ENCODE measurements around the gene ZNF780A. TPM values are rescaled to one million over a fixed set of nuclear protein-coding genes. Genes with fewer than 3 reads are reported as not detected.
"Not testable (repeated sequence)": the region's sequence is repeated elsewhere in the genome, so short reads cannot be mapped to it uniquely, and the experiment has no call there.

ZNF780A gene
- total and polyA plus RNA-seq, 2 experiments from 2014 or later, result 3.9 to 7.2 TPM

DNA sequence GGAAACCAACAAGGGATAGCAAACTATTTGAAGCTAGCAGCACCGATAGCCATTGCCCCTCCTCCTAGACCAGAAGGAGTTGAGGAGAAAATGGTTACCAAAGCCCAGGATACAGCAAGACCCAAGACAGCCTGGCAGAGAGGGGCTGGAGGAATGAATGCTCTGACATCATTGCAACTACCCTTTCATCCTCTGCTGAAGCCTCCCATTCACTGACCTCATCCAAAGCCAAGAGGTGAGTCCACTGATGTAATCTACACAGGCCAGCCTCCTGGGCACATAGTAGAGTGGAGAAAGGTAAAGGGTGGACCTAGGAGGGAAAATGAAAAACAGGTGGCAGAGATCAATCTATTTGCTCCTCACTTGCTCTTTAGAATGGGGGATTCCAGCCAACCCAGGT, 42.7 kb upstream of the ZNF780A start:
- no peaks in the 10 kb centered on the region for H3K4me1 ChIP-seq (ENCODE audit: insufficient read depth)
- no peaks in the 10 kb centered on the region for H3F3A ChIP-seq (ENCODE audit: insufficient read depth)
- H3K79me2 ChIP-seq (ENCODE audit: insufficient read depth), result no peaks in the 10 kb centered on the region
- H3K9me2 ChIP-seq (ENCODE audit: insufficient read depth), result no peaks in the 10 kb centered on the region
- peaks cover 25% of the 10 kb centered on the region for H3K27me3 ChIP-seq (replicated peaks; ENCODE audit: insufficient read depth)
- H3K4me3 ChIP-seq, result no peak overlapping the region
- no peaks in the 10 kb centered on the region for H3K36me3 ChIP-seq (ENCODE audit: low read depth)
- no peak overlapping the region for H2AFZ ChIP-seq
- H3K27ac ChIP-seq, result no peak overlapping the region
- H3K4me2 ChIP-seq (ENCODE audit: unreplicated experiment), result no peak overlapping the region
- 38 to 47% methylated on average over 1 of the region's 1 CpG for WGBS, 2 experiments (ENCODE audit: low coverage in 1 of 2, low lambda C conversion rate in 2 of 2, missing lambda C conversion rate in 2 of 2)
- DNase-seq, result no peak
- H3K9ac ChIP-seq, result no peak overlapping the region
- H4K20me1 ChIP-seq (ENCODE audit: insufficient read depth), result no peaks in the 10 kb centered on the region
- in situ Hi-C loops (cut with MboI), result no loop called here
- TF ChIP-seq EZH2 (IDR thresholded peaks at IDR 0.05; ENCODE audit: insufficient read depth, poor library complexity, severe bottlenecking) (no peak), EZH2phosphoT487 (IDR thresholded peaks at IDR 0.05; ENCODE audit: insufficient read depth, low read depth) (no peak)
- no peaks in the 10 kb centered on the region for H3K9me3 ChIP-seq (ENCODE audit: low read depth)

GRCh38 chr19:40130013-40130412, 39.3 kb upstream of the ZNF780A start:
- Histone ChIP-seq H3K9ac (no peak overlapping the region), H3K9me3 (ENCODE audit: low read depth) (no peaks in the 10 kb centered on the region), H3K36me3 (ENCODE audit: low read depth) (no peaks in the 10 kb centered on the region), H3K4me2 (ENCODE audit: unreplicated experiment) (no peak overlapping the region), H3K4me1 (ENCODE audit: insufficient read depth) (no peaks in the 10 kb centered on the region), H3K4me3 (no peak overlapping the region), H3K79me2 (ENCODE audit: insufficient read depth) (no peaks in the 10 kb centered on the region), H3K27me3 (replicated peaks; ENCODE audit: insufficient read depth) (peaks cover 13% of the 10 kb centered on the region; the same call in 1 of the 2 replicates), H3K27ac (no peak overlapping the region), H3F3A (ENCODE audit: insufficient read depth) (no peaks in the 10 kb centered on the region), H2AFZ (no peak overlapping the region), H3K9me2 (ENCODE audit: insufficient read depth) (no peaks in the 10 kb centered on the region), H4K20me1 (ENCODE audit: insufficient read depth) (no peaks in the 10 kb centered on the region)
- TF ChIP-seq EZH2 (IDR thresholded peaks at IDR 0.05; ENCODE audit: insufficient read depth, poor library complexity, severe bottlenecking) (no peak), EZH2phosphoT487 (IDR thresholded peaks at IDR 0.05; ENCODE audit: insufficient read depth, low read depth) (no peak)
- in situ Hi-C loops (cut with MboI), result no loop called here
- DNase-seq, result no peak

GRCh38 chr19:40129425-40129824, 38.7 kb upstream of the ZNF780A start:
- H3F3A ChIP-seq (ENCODE audit: insufficient read depth), result no peaks in the 10 kb centered on the region
- WGBS, 2 experiments (ENCODE audit: low coverage in 1 of 2, low lambda C conversion rate in 2 of 2, missing lambda C conversion rate in 2 of 2), result 9 to 15% methylated on average over 3 of the region's 3 CpGs

GRCh38 chr19:40128991-40129390, 38.2 kb upstream of the ZNF780A start:
- Histone ChIP-seq H3K4me1 (ENCODE audit: insufficient read depth) (no peaks in the 10 kb centered on the region), H3K4me2 (ENCODE audit: unreplicated experiment) (no peak overlapping the region), H3K27me3 (replicated peaks; ENCODE audit: insufficient read depth) (peaks cover 8% of the 10 kb centered on the region; the same call in 1 of the 2 replicates), H2AFZ (no peak overlapping the region), H3K9ac (no peak overlapping the region), H3K4me3 (no peak overlapping the region), H3F3A (ENCODE audit: insufficient read depth) (no peaks in the 10 kb centered on the region), H3K9me3 (ENCODE audit: low read depth) (no peaks in the 10 kb centered on the region), H4K20me1 (ENCODE audit: insufficient read depth) (no peaks in the 10 kb centered on the region), H3K27ac (no peak overlapping the region), H3K9me2 (ENCODE audit: insufficient read depth) (no peaks in the 10 kb centered on the region), H3K36me3 (ENCODE audit: low read depth) (no peaks in the 10 kb centered on the region), H3K79me2 (ENCODE audit: insufficient read depth) (no peaks in the 10 kb centered on the region)
- in situ Hi-C loops (cut with MboI), result no loop called here
- DNase-seq, result no peak
- no peak for TF ChIP-seq EZH2 (IDR thresholded peaks at IDR 0.05; ENCODE audit: insufficient read depth, poor library complexity, severe bottlenecking)
- no peak for TF ChIP-seq EZH2phosphoT487 (IDR thresholded peaks at IDR 0.05; ENCODE audit: insufficient read depth, low read depth)

More at GRCh38 chr19:40129425-40129824, 38.7 kb upstream of the ZNF780A start:
- no peak overlapping the region for H3K4me2 ChIP-seq (ENCODE audit: unreplicated experiment)
- no peak for TF ChIP-seq EZH2phosphoT487 (IDR thresholded peaks at IDR 0.05; ENCODE audit: insufficient read depth, low read depth)
- TF ChIP-seq EZH2 (IDR thresholded peaks at IDR 0.05; ENCODE audit: insufficient read depth, poor library complexity, severe bottlenecking), result no peak
- no peaks in the 10 kb centered on the region for H3K4me1 ChIP-seq (ENCODE audit: insufficient read depth)
- no peaks in the 10 kb centered on the region for H3K9me3 ChIP-seq (ENCODE audit: low read depth)
- no peak overlapping the region for H3K4me3 ChIP-seq
- H3K27me3 ChIP-seq (replicated peaks; ENCODE audit: insufficient read depth), result peaks cover 8% of the 10 kb centered on the region; the same call in 1 of the 2 replicates
- in situ Hi-C loops (cut with MboI), result no loop called here
- no peaks in the 10 kb centered on the region for H3K36me3 ChIP-seq (ENCODE audit: low read depth)
- H3K9ac ChIP-seq, result no peak overlapping the region
- DNase-seq, result no peak
- H2AFZ ChIP-seq, result no peak overlapping the region
- no peaks in the 10 kb centered on the region for H4K20me1 ChIP-seq (ENCODE audit: insufficient read depth)
- H3K27ac ChIP-seq, result no peak overlapping the region
- H3K9me2 ChIP-seq (ENCODE audit: insufficient read depth), result no peaks in the 10 kb centered on the region
- no peaks in the 10 kb centered on the region for H3K79me2 ChIP-seq (ENCODE audit: insufficient read depth)

- Histone ChIP-seq H3K4me3 (no peak overlapping the region), H3K4me2 (ENCODE audit: unreplicated experiment) (no peak overlapping the region), H3K27ac (no peak overlapping the region), H3K4me1 (ENCODE audit: insufficient read depth) (no peaks in the 10 kb centered on the region), H3K9me3 (ENCODE audit: low read depth) (no peaks in the 10 kb centered on the region), H3F3A (ENCODE audit: insufficient read depth) (no peaks in the 10 kb centered on the region), H2AFZ (no peak overlapping the region), H4K20me1 (ENCODE audit: insufficient read depth) (no peaks in the 10 kb centered on the region), H3K9me2 (ENCODE audit: insufficient read depth) (no peaks in the 10 kb centered on the region), H3K9ac (no peak overlapping the region), H3K36me3 (ENCODE audit: low read depth) (no peaks in the 10 kb centered on the region), H3K27me3 (replicated peaks; ENCODE audit: insufficient read depth) (no peaks in the 10 kb centered on the region; the same call in 1 of the 2 replicates), H3K79me2 (ENCODE audit: insufficient read depth) (no peaks in the 10 kb centered on the region)
- DNase-seq, result no peak
- 48 to 55% methylated on average over 4 of the region's 4 CpGs for WGBS, 2 experiments (ENCODE audit: low coverage in 1 of 2, low lambda C conversion rate in 2 of 2, missing lambda C conversion rate in 2 of 2)
- in situ Hi-C loops (cut with MboI), result no loop called here
- TF ChIP-seq EZH2 (IDR thresholded peaks at IDR 0.05; ENCODE audit: insufficient read depth, poor library complexity, severe bottlenecking) (no peak), EZH2phosphoT487 (IDR thresholded peaks at IDR 0.05; ENCODE audit: insufficient read depth, low read depth) (no peak)
Observed at GRCh38 chr19:40119380-40119779, 28.6 kb upstream of the ZNF780A start.

GRCh38 chr19:40118638-40119037, 27.9 kb upstream of the ZNF780A start:
- H3K27ac ChIP-seq; H3K4me1 ChIP-seq (ENCODE audit: insufficient read depth); H3K79me2 ChIP-seq (ENCODE audit: insufficient read depth); DNase-seq; H3K4me2 ChIP-seq (ENCODE audit: unreplicated experiment); H3K9me3 ChIP-seq (ENCODE audit: low read depth); H3K4me3 ChIP-seq; H2AFZ ChIP-seq; H3F3A ChIP-seq (ENCODE audit: insufficient read depth); H4K20me1 ChIP-seq (ENCODE audit: insufficient read depth); H3K36me3 ChIP-seq (ENCODE audit: low read depth); H3K9me2 ChIP-seq (ENCODE audit: insufficient read depth); H3K9ac ChIP-seq; in situ Hi-C loops (cut with MboI); H3K27me3 ChIP-seq (replicated peaks; ENCODE audit: insufficient read depth): not testable (repeated sequence)
- WGBS, 2 experiments (ENCODE audit: low coverage in 1 of 2, low lambda C conversion rate in 2 of 2, missing lambda C conversion rate in 2 of 2), result 67% methylated on average over 22 of the region's 25 CpGs; no CpG with 5 or more reads in 1 of the 2 experiments

All from GM23248 (cell line).